CD4-positive, alpha-beta memory T cell (primary cell): ENCODE results near the gene CXorf49. TPM values are rescaled to one million over a fixed set of nuclear protein-coding genes. Genes with fewer than 3 reads are reported as not detected.
A peak's percentile ranks its signal among the peaks of the same experiment; 100 is the strongest.
"Not testable (repeated sequence)": the region's sequence is repeated elsewhere in the genome, so short reads cannot be mapped to it uniquely, and the experiment has no call there.

Source experiments
- CTCF ChIA-PET: fragments of 350-600 bp; sonication (Branson Sonifier 250); formaldehyde crosslinking; loops from one replicate; lab custom pipeline; 2021; ENCODE audit warnings: inconsistent platforms; ENCODE audit not compliant: partially characterized antibody; lab: Charles Lee
- POLR2A ChIA-PET: fragments of 350-600 bp; sonication (Branson Sonifier 250); formaldehyde crosslinking; loops from one replicate; lab custom pipeline; 2021; ENCODE audit not compliant: partially characterized antibody; lab: Charles Lee
- DNase-seq, 5 donors: peaks; one replicate each; pipeline versions ENCODE4 v3.0.0 to v3.0.0-alpha.2; 2020 to 2022; ENCODE audit warnings: mixed read lengths in 1 of 5
- H3K27ac ChIP-seq: one replicate; pipeline ENCODE4 v1.7.0; 2013; ENCODE audit warnings: low read depth, low read length
- H3K27me3 ChIP-seq: 2 replicates; pipeline ENCODE4 v1.7.0; 2013; ENCODE audit warnings: mild to moderate bottlenecking, low read length, moderate library complexity; ENCODE audit not compliant: insufficient read depth
- H3K36me3 ChIP-seq: 2 replicates; pipeline ENCODE4 v1.7.0; 2013; ENCODE audit warnings: mild to moderate bottlenecking, low read length, moderate library complexity; ENCODE audit not compliant: insufficient read depth
- H3K4me1 ChIP-seq: 2 replicates; pipeline ENCODE4 v1.7.0; 2013; ENCODE audit warnings: mild to moderate bottlenecking, low read length, moderate library complexity; ENCODE audit not compliant: insufficient read depth
- H3K4me3 ChIP-seq, 2 donors: one replicate each; pipeline ENCODE4 v1.7.0; 2013; ENCODE audit warnings: low read length in 2 of 2, mild to moderate bottlenecking in 1 of 2
- H3K9me3 ChIP-seq, 2 donors: one replicate each; pipeline ENCODE4 v1.7.0; 2013; ENCODE audit warnings: low read length in 2 of 2, control low read depth in 1 of 2; ENCODE audit not compliant: control insufficient read depth in 1 of 2
- H3K27ac Mint-ChIP-seq, 7 donors: one replicate each; pipeline ENCODE4 v1.8.0; 2020 to 2021; ENCODE audit warnings: mixed read lengths in 7 of 7, mild to moderate bottlenecking in 6 of 7, inconsistent platforms in 3 of 7, moderate library complexity in 3 of 7
- H3K27me3 Mint-ChIP-seq, 2 donors: one replicate each; pipeline ENCODE4 v1.8.0; 2020 to 2021; ENCODE audit warnings: mixed read lengths in 2 of 2
- H3K36me3 Mint-ChIP-seq, 2 donors: one replicate each; pipeline ENCODE4 v1.8.0; 2020 to 2021; ENCODE audit warnings: mixed read lengths in 2 of 2, inconsistent platforms in 1 of 2, mild to moderate bottlenecking in 1 of 2
- H3K4me1 Mint-ChIP-seq, 4 donors: one replicate each; pipeline ENCODE4 v1.8.0; 2020 to 2021; ENCODE audit warnings: mixed read lengths in 4 of 4, mild to moderate bottlenecking in 1 of 4
- H3K4me3 Mint-ChIP-seq, 8 donors: one replicate each; pipeline ENCODE4 v1.8.0; 2020 to 2021; ENCODE audit warnings: mixed read lengths in 8 of 8, mild to moderate bottlenecking in 7 of 8, moderate library complexity in 6 of 8, inconsistent platforms in 3 of 8
- H3K9me3 Mint-ChIP-seq, 8 donors: one replicate each; pipeline ENCODE4 v1.8.0; 2020 to 2021; ENCODE audit warnings: mixed read lengths in 8 of 8, mild to moderate bottlenecking in 5 of 8, inconsistent platforms in 3 of 8, moderate library complexity in 1 of 8
- intact Hi-C: fragments of 100-400 bp; cut with micrococcal nuclease; formaldehyde crosslinking; loops from one replicate; pipeline ENCODE4 v1.15.1; 2023
- polyA plus RNA-seq, 2 donors: library from polyadenylated mRNA; unstranded; fragments of 300-500 nt; fragmentation: Illumina TruSeq; gene quantifications; one replicate each; pipeline ENCODE4 v1.2.3, GENCODE V29; 2021
- total RNA-seq, 2 experiments: library from RNA; stranded (reverse); gene quantifications; one replicate each; pipeline ENCODE4 v1.2.3, GENCODE V29; 2021

The CXorf49 gene
- total and polyA plus RNA-seq, 4 experiments from 2014 or later = not detected

DNA sequence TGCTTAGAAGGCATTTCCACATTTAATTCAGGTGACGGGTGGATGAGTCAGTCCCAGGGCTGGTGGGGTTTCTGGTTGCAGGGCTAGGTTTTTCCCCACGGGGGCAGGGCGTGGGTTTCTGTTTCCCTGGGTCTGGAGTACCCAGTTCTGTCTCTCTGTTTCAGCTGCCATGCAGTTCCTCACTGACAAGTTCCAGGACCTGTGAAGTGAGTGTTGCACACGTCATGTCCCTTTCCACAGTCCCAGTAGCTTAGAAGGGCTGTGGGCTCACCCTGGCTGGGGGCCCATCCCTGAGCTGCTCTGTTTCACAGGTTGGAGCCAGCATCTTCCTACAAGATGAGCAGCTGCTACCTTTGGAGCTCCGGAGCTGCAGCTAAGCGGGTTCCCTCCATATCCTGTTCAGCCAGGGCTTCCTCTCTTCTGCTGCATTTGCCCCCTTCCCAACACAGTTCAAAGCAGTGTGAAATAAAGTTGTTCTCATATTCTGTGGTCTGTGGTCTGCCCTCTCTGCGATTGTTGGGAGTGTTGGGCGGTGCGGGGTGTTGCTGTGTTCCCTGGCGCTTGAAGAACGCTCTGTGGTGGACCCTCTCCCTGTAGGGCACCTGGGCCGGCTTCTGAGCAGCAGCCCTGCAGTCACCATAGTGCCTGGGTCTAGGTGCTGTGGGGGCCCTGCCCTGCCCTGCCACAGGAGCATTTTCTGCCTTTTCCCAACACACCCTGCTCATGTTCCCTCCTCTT, 46.9 kb downstream of the CXorf49 start:
- H3K27me3 ChIP-seq = no peaks in the 10 kb centered on the region
- DNase-seq = peak in 1 of 5 donors; percentile 45
- H3K9me3 ChIP-seq = no peaks in the 10 kb centered on the region
- H3K36me3 ChIP-seq = no peaks in the 10 kb centered on the region
- no peak overlapping the region for H3K4me3 ChIP-seq
- H3K4me1 ChIP-seq = peaks cover 7% of the 10 kb centered on the region
- Mint-ChIP-seq H3K36me3 (no peaks in the 10 kb centered on the region), H3K4me3 (peak overlapping the region in 2 of 8 donors; percentile 52), H3K9me3 (peaks cover 0 to 3% (median 0%) of the 10 kb centered on the region in 8 donors), H3K27me3 (no peaks in the 10 kb centered on the region), H3K27ac (peak overlapping the region in 3 of 7 donors; percentile 13 to 42 (median 41)), H3K4me1 (peaks cover 7 to 22% (median 15%) of the 10 kb centered on the region in 4 donors)
- POLR2A ChIA-PET = no interaction called here
- H3K27ac ChIP-seq = no peak overlapping the region
- CTCF ChIA-PET = interaction anchor here (0.9 kb wide), 1 partner anchor 189 kb away, joined by 3 read pairs; no protein-coding TSS in a partner anchor
- intact Hi-C loops = no loop called here

GRCh38 chrX:71669947-71670346, 48.1 kb downstream of the CXorf49 start:
- H3K27ac ChIP-seq, intact Hi-C loops, H3K36me3 ChIP-seq, H3K9me3 ChIP-seq, H3K4me3 Mint-ChIP-seq, H3K27me3 ChIP-seq, H3K27ac Mint-ChIP-seq, H3K36me3 Mint-ChIP-seq, H3K4me3 ChIP-seq, H3K9me3 Mint-ChIP-seq, H3K27me3 Mint-ChIP-seq, POLR2A ChIA-PET, H3K4me1 ChIP-seq: not testable (repeated sequence)
- peaks cover 7 to 22% (median 15%) of the 10 kb centered on the region in 4 donors for H3K4me1 Mint-ChIP-seq
- CTCF ChIA-PET = interaction anchor here (2.1 kb wide), 1 partner anchor 190 kb away, joined by 8 read pairs; no protein-coding TSS in a partner anchor
- DNase-seq = peak in 4 of 5 donors; percentile 24 to 29 (median 26)

DNA sequence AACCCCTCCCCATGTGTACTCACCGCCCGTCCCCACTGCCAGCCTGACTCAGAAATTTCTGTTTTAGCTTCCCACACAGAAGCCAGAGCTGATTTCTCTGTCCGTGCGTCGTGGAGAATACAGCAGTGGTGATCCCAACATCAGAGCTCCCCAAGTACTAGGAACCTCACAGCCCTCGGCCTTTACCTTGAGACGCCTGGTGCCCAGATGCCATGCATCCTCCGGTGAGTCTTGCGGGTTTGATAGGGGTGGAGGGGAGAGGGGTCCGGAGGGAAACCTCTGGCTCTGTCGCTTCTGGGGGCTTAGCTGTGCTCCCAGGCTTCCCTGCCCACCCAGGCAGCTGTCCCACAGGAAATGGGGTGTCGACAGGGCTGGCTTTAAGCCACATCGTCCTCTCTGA, 48.6 kb downstream of the CXorf49 start:
- Histone ChIP-seq H3K27me3 (no peaks in the 10 kb centered on the region), H3K9me3 (no peaks in the 10 kb centered on the region), H3K4me3 (no peak overlapping the region), H3K27ac (no peak overlapping the region), H3K4me1 (peaks cover 7% of the 10 kb centered on the region), H3K36me3 (no peaks in the 10 kb centered on the region)
- no peaks in the 10 kb centered on the region for H3K36me3 Mint-ChIP-seq
- peaks cover 7 to 22% (median 15%) of the 10 kb centered on the region in 4 donors for H3K4me1 Mint-ChIP-seq
- H3K4me3 Mint-ChIP-seq = no peak overlapping the region
- CTCF ChIA-PET = interaction anchor here (2.1 kb wide), 1 partner anchor 190 kb away, joined by 8 read pairs; no protein-coding TSS in a partner anchor
- intact Hi-C loops = no loop called here
- POLR2A ChIA-PET = no interaction called here
- DNase-seq = no peak
- H3K27ac Mint-ChIP-seq = no peak overlapping the region
- peaks cover 0 to 3% (median 0%) of the 10 kb centered on the region in 8 donors for H3K9me3 Mint-ChIP-seq
- no peaks in the 10 kb centered on the region for H3K27me3 Mint-ChIP-seq

GRCh38 chrX:71668248-71668595, 49.9 kb downstream of the CXorf49 start:
- CTCF ChIA-PET = interaction anchor here (2.1 kb wide), 1 partner anchor 191 kb away, joined by 8 read pairs; no protein-coding TSS in a partner anchor

GRCh38 chrX:71667328-71668247, 50.5 kb downstream of the CXorf49 start, which contains the start of gene LOC101059915:
LOC101059915 (plus strand) TSS chrX:71667546.
- Mint-ChIP-seq H3K27me3 (no peaks in the 10 kb centered on the region), H3K4me1 (peaks cover 12 to 36% (median 23%) of the 10 kb centered on the region in 4 donors), H3K9me3 (peaks cover 0 to 3% (median 0%) of the 10 kb centered on the region in 8 donors), H3K36me3 (no peaks in the 10 kb centered on the region), H3K27ac (peak within 1 kb of the TSS in 1 of 7 donors; percentile 24), H3K4me3 (no peak within 1 kb of the TSS)
- intact Hi-C loops = no loop called here
- no peaks in the 10 kb centered on the region for H3K36me3 ChIP-seq
- POLR2A ChIA-PET = no interaction called here
- H3K9me3 ChIP-seq = no peaks in the 10 kb centered on the region
- no peak within 1 kb of the TSS for H3K27ac ChIP-seq
- no peak within 1 kb of the TSS for H3K4me3 ChIP-seq
- H3K27me3 ChIP-seq = no peaks in the 10 kb centered on the region
- CTCF ChIA-PET = no interaction called here
- peaks cover 20% of the 10 kb centered on the region for H3K4me1 ChIP-seq
- no peak for DNase-seq

More at GRCh38 chrX:71668248-71668595, 49.9 kb downstream of the CXorf49 start:
- H3K4me3 Mint-ChIP-seq = no peak overlapping the region
- H3K36me3 Mint-ChIP-seq = no peaks in the 10 kb centered on the region
- no peak overlapping the region for H3K27ac Mint-ChIP-seq
- Histone ChIP-seq H3K4me3 (no peak overlapping the region), H3K36me3 (no peaks in the 10 kb centered on the region), H3K27me3 (no peaks in the 10 kb centered on the region), H3K4me1 (peaks cover 16% of the 10 kb centered on the region), H3K9me3 (no peaks in the 10 kb centered on the region), H3K27ac (no peak overlapping the region)
- intact Hi-C loops = no loop called here
- DNase-seq = no peak
- H3K27me3 Mint-ChIP-seq = no peaks in the 10 kb centered on the region
- peaks cover 9 to 29% (median 20%) of the 10 kb centered on the region in 4 donors for H3K4me1 Mint-ChIP-seq
- peaks cover 0 to 3% (median 0%) of the 10 kb centered on the region in 8 donors for H3K9me3 Mint-ChIP-seq
- POLR2A ChIA-PET = no interaction called here

DNA sequence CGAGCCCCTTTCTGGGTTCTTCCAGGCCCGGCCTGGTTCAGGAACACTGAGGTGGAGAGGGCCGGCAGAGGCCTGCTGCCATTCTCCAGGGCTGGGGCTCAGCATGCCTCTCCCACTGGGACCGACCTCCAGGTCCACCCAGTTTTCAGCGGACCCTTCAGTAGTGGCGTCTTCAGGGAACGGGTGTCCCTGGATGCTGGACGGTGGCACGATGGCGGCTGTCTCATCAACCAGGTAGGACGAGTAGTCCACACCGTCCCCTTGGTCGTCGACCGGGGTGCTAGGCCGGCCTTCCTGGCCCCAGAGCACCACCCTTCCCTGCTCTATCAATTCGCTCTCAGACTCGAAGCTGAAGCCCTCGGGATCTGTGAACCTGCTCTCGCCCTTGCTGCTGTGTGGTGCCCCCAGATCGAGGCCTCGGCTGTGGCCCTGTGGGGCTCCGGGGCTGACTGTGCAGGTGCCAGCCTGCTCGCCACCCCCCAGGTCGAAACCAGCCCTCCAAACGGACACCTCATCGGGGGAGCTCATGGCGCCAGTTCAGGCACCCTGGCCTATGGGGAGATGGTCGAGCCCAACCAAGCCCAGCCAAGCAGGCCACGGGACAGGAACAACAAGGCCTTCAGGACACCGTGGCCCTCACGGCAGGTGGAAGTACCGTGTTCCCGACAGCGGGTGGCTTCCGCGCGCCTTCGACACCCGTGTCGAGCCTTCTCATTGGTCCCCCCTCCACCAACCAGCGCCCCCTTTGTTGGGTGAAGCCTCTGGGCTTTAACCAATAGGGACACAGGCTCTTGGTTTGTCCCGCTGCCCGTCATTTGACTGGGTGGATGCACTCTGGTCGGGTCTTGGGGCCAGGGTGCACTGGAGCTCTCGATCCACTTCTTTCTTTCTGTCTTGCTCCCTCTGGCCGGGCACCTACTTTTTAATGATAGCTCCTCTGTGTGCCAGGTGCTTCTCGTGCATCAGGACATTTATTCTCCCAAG, 51.6 kb downstream of the CXorf49 start:
- H3K27ac ChIP-seq = no peak overlapping the region
- intact Hi-C loops = no loop called here
- no peak overlapping the region for H3K4me3 ChIP-seq
- peaks cover 12 to 39% (median 23%) of the 10 kb centered on the region in 4 donors for H3K4me1 Mint-ChIP-seq
- CTCF ChIA-PET = no interaction called here
- H3K27ac Mint-ChIP-seq = peak overlapping the region in 1 of 7 donors; percentile 24
- no peak overlapping the region for H3K4me3 Mint-ChIP-seq
- H3K27me3 ChIP-seq = no peaks in the 10 kb centered on the region
- POLR2A ChIA-PET = no interaction called here
- DNase-seq = no peak
- peaks cover 24% of the 10 kb centered on the region for H3K4me1 ChIP-seq
- no peaks in the 10 kb centered on the region for H3K27me3 Mint-ChIP-seq
- no peaks in the 10 kb centered on the region for H3K36me3 ChIP-seq
- H3K9me3 Mint-ChIP-seq = peaks cover 0 to 3% (median 0%) of the 10 kb centered on the region in 8 donors
- H3K36me3 Mint-ChIP-seq = no peaks in the 10 kb centered on the region
- no peaks in the 10 kb centered on the region for H3K9me3 ChIP-seq
